HS-5 (cell line): Measurements from ENCODE around the gene MAGEA3.
"Not testable (repeated sequence)": the region's sequence is repeated elsewhere in the genome, so short reads cannot be mapped to it uniquely, and the experiment has no call there.

Source experiments
- DNase-seq: peaks from one replicate; pipeline ENCODE4 v3.0.0-alpha.2; 2012; ENCODE audit warnings: low read depth

MAGEA3 gene

DNA sequence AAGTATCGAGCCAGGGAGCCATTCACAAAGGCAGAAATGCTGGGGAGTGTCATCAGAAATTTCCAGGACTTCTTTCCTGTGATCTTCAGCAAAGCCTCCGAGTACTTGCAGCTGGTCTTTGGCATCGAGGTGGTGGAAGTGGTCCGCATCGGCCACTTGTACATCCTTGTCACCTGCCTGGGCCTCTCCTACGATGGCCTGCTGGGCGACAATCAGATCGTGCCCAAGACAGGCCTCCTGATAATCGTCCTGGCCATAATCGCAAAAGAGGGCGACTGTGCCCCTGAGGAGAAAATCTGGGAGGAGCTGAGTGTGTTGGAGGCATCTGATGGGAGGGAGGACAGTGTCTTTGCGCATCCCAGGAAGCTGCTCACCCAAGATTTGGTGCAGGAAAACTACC lies 37.9 kb downstream of the MAGEA3 start:
- DNase-seq: not testable (repeated sequence)

DNA sequence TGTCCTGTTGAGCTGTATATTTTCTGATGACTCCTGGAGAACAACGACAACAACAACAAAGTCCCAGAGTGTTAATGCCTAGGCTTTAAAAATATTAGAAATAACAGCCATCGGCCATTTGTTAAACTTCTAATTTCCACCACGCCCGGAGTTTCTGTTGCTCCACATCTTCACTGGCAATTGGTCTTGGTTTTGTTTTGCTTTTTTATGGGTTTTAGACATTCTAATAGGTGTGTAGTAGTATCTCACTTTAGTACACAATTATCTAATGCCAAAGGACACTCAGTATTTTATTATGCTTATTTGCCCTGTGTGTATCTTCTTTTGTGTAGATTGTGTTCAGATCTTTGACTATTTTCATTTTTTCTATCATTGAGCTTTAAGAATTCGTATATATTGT lies 40.0 kb downstream of the MAGEA3 start:
- no peak for DNase-seq
